T47D (cell line): ENCODE measurements around the gene ELMO2.
A peak's percentile ranks its signal among the peaks of the same experiment; 100 is the strongest.

Experiments used
- DNase-seq, 2 experiments: peaks; one replicate each; pipeline versions ENCODE4 v3.0.0 to v3.0.0-alpha.2; 2011 to 2012; ENCODE audit warnings: low read depth in 1 of 2, low spot score in 1 of 2
- JUND ChIP-seq: IDR thresholded peaks from 2 replicates; pipeline ENCODE4 v1.6.1; 2012; ENCODE audit warnings: low read depth
- in situ Hi-C: cut with HindIII; loops from 2 replicates; pipeline ENCODE4 v1.10.0; 2016; ENCODE audit warnings: low sequenced_read_pairs, low pct_unique_long_range_greater_than_20kb

The ELMO2 gene

GRCh38 chr20:46406200-46406985 lies at the start of gene ELMO2:
TSS of gene ELMO2 (minus strand) at chr20:46406615. CDS start at chr20:46394482, 12,133 bp downstream.
- peak; percentile 97 to 98 for DNase-seq
- TF ChIP-seq JUND: no peak
- in situ Hi-C loops: no loop called here

GRCh38 chr20:46455729-46456128 lies 49.3 kb upstream of the ELMO2 start:
- in situ Hi-C loops: no loop called here
- TF ChIP-seq JUND: no peak
- DNase-seq: no peak

- no peak for DNase-seq
- TF ChIP-seq JUND: no peak
- in situ Hi-C loops: loop anchor here (25.0 kb wide), 1 partner anchor 310 kb away; no protein-coding TSS in a partner anchor
Observed at GRCh38 chr20:46446851-46447250, 40.4 kb upstream of the ELMO2 start.

- TF ChIP-seq JUND: no peak
- in situ Hi-C loops: loop anchor here (25.0 kb wide), 1 partner anchor 303 kb away; no protein-coding TSS in a partner anchor
- DNase-seq: no peak
Observed at GRCh38 chr20:46439837-46440236, 33.4 kb upstream of the ELMO2 start.

- in situ Hi-C loops: loop anchor here (25.0 kb wide), 1 partner anchor 301 kb away; no protein-coding TSS in a partner anchor
- no peak for TF ChIP-seq JUND
- DNase-seq: peak; percentile 83
Observed at GRCh38 chr20:46438156-46438750, 31.8 kb upstream of the ELMO2 start.

GRCh38 chr20:46435146-46435545 lies 28.7 kb upstream of the ELMO2 start:
- in situ Hi-C loops: loop anchor here (25.0 kb wide), 1 partner anchor 298 kb away; no protein-coding TSS in a partner anchor
- no peak for DNase-seq
- no peak for TF ChIP-seq JUND

GRCh38 chr20:46434597-46434996 lies 28.2 kb upstream of the ELMO2 start:
- TF ChIP-seq JUND: no peak
- DNase-seq: no peak
- in situ Hi-C loops: loop anchor here (25.0 kb wide), 1 partner anchor 297 kb away; no protein-coding TSS in a partner anchor

GRCh38 chr20:46433051-46433450 lies 26.6 kb upstream of the ELMO2 start:
- in situ Hi-C loops: loop anchor here (25.0 kb wide), 1 partner anchor 296 kb away; no protein-coding TSS in a partner anchor
- no peak for TF ChIP-seq JUND
- no peak for DNase-seq

GRCh38 chr20:46430921-46431712 lies 24.7 kb upstream of the ELMO2 start:
- DNase-seq: no peak
- in situ Hi-C loops: loop anchor here (25.0 kb wide), 1 partner anchor 294 kb away; no protein-coding TSS in a partner anchor
- no peak for TF ChIP-seq JUND

- TF ChIP-seq JUND: no peak
- in situ Hi-C loops: loop anchor here (25.0 kb wide), 1 partner anchor 290 kb away; no protein-coding TSS in a partner anchor
- DNase-seq: no peak
Observed at GRCh38 chr20:46427384-46427783, 21.0 kb upstream of the ELMO2 start.

- in situ Hi-C loops: no loop called here
- no peak for DNase-seq
- TF ChIP-seq JUND: no peak
Observed at GRCh38 chr20:46423882-46424482, 17.6 kb upstream of the ELMO2 start.

- in situ Hi-C loops: no loop called here
- TF ChIP-seq JUND: no peak
- DNase-seq: no peak
Observed at GRCh38 chr20:46423342-46423741, 16.9 kb upstream of the ELMO2 start.
